GM12878 (cell line): Measurements from ENCODE around the gene PPL.

Experiments
- CTCF ChIP-seq, 3 experiments: IDR thresholded peaks in 2 of 3; conservative IDR thresholded peaks in 1 of 3; 2 replicates each; pipeline ENCODE4 v1.5.1; 2011; ENCODE audit warnings: low read depth in 3 of 3, low read length in 3 of 3, mild to moderate bottlenecking in 3 of 3, control low read depth in 2 of 3, moderate library complexity in 2 of 3, inconsistent platforms in 1 of 3, mixed read lengths in 1 of 3; ENCODE audit not compliant: control insufficient read depth in 2 of 3, insufficient read depth in 1 of 3; ENCODE audit errors: extremely low read depth in 1 of 3
- EGR1 ChIP-seq, 2 experiments: IDR thresholded peaks; 1 replicate in 1 of 2; 2 replicates in 1 of 2; pipeline ENCODE4 v1.6.1; 2011 to 2012; ENCODE audit warnings: low read depth in 2 of 2, low read length in 2 of 2, borderline replicate concordance in 1 of 2, mild to moderate bottlenecking in 1 of 2, moderate library complexity in 1 of 2
- ETV6 ChIP-seq, 2 experiments: fragments of 450-650 bp in 1 of 2; IDR thresholded peaks in 1 of 2; conservative IDR thresholded peaks in 1 of 2; 2 replicates each; pipeline ENCODE4 v1.6.1; 2014; ENCODE audit warnings: antibody characterized with exemption in 1 of 2, borderline replicate concordance in 1 of 2, low read depth in 1 of 2, mild to moderate bottlenecking in 1 of 2, moderate library complexity in 1 of 2
- MAX ChIP-seq: IDR thresholded peaks from 2 replicates; pipeline ENCODE4 v1.6.1; 2012; ENCODE audit warnings: low read depth, low read length, improper control_type of control experiment
- NFXL1 ChIP-seq: fragments of 450-650 bp; IDR thresholded peaks from 2 replicates; pipeline ENCODE4 v1.6.1; 2017; ENCODE audit warnings: antibody characterized with exemption, mild to moderate bottlenecking, borderline replicate concordance
- NRF1 ChIP-seq: conservative IDR thresholded peaks from 2 replicates; pipeline ENCODE4 v1.6.1; 2011; ENCODE audit warnings: mild to moderate bottlenecking, low read depth, low read length, improper control_type of control experiment
- POLR2A ChIP-seq: IDR thresholded peaks from 2 replicates; pipeline ENCODE4 v1.6.1; 2011; ENCODE audit warnings: low read depth, mild to moderate bottlenecking, low read length
- STAT1 ChIP-seq: fragments of 450-650 bp; conservative IDR thresholded peaks from 2 replicates; pipeline ENCODE4 v1.6.1; 2014; ENCODE audit warnings: antibody characterized with exemption, mild to moderate bottlenecking
- TCF12 ChIP-seq: IDR thresholded peaks from 2 replicates; pipeline ENCODE4 v1.6.1; 2011; ENCODE audit warnings: low read depth, mild to moderate bottlenecking, low read length
- ZBED1 ChIP-seq: IDR thresholded peaks from 2 replicates; pipeline ENCODE4 v1.6.1; 2016; ENCODE audit warnings: borderline replicate concordance
- ZNF274 ChIP-seq: IDR thresholded peaks from one replicate; pipeline ENCODE4 v1.8.0; 2011; ENCODE audit not compliant: insufficient read length, insufficient read depth

DNA sequence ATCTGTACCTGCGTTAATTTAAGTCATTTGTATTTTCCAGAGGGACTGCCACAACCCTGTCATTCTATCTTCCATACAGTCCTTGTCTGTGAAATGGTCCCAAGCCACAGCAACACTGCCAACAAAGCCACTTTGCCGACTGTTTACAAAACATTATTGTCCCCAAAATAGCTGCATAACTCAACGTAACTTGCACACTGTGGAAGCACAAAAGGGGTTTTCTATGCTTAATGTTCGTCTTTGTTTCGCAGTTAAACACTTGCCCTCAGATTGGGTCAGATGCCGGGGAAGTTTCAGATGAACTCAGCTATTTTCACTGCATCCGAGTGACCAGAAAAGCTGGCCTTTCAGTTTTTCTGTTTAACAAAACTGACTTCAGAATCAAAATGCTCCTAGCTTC, 25.8 kb upstream of the PPL start:
- TF ChIP-seq ZBED1, result no peak
- no peak for TF ChIP-seq CTCF (IDR thresholded peaks at IDR 0.05 in 2 of 3, conservative IDR thresholded peaks at IDR 0.05 in 1 of 3; ENCODE audit: control insufficient read depth in 2 of 3, extremely low read depth in 1 of 3, insufficient read depth in 1 of 3, low read depth in 3 of 3, low read length in 3 of 3)
- no peak for TF ChIP-seq TCF12
- no peak for TF ChIP-seq ETV6 (conservative IDR thresholded peaks at IDR 0.05 in 1 of 2, IDR thresholded peaks at IDR 0.05 in 1 of 2; ENCODE audit: borderline replicate concordance in 1 of 2, low read depth in 1 of 2)
- no peak for TF ChIP-seq MAX
- TF ChIP-seq NRF1, result no peak
- no peak for TF ChIP-seq POLR2A
- no peak for TF ChIP-seq EGR1 (IDR thresholded peaks at IDR 0.05; ENCODE audit: borderline replicate concordance in 1 of 2, low read depth in 2 of 2, low read length in 2 of 2)
- TF ChIP-seq ZNF274, result no peak
- TF ChIP-seq STAT1, result no peak
- TF ChIP-seq NFXL1, result no peak
